ENCODE measurements around the gene MRPL40.

DNA sequence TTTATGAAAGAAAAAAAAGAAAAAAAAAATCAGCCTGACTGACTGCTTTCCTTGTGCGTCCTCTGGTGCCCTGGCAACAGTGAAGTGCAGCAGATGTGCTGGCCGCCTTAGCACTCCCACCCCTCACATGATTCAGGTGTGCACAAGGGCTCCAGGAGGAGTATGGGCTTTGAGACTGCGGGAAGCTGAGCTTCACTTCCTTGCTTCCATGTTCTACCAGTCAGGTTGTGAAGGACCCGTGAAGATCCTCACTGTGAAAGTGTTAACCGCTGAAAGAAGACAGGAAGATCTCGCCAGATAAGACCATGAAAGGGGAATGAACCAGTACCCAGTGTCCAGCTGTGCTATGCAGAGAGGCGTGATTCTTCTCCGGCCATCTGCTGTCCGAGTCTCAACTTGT lies 49.1 kb upstream of the MRPL40 start:
- no peak for TF ChIP-seq POLR2AphosphoS5 (IDR thresholded peaks at IDR 0.05)
- TF ChIP-seq CTCF (IDR thresholded peaks at IDR 0.05): no peak
- TF ChIP-seq POLR2A (IDR thresholded peaks at IDR 0.05): no peak
- no peak for TF ChIP-seq EP300 (IDR thresholded peaks at IDR 0.05; ENCODE audit: low read depth)
